HG02759 (cell line): Measurements from ENCODE around the gene GBX1.

Source experiments
- ATAC-seq: cut with Tn5 transposase; IDR thresholded peaks from one replicate; pipeline ENCODE4 v1.9.1; 2021; ENCODE audit warnings: mild to moderate bottlenecking, moderate library complexity; ENCODE audit not compliant: unreplicated experiment

The GBX1 gene

GRCh38 chr7:151167197-151167961 lies at the start of gene GBX1:
GBX1 (minus strand) TSS chr7:151167694; CDS start chr7:151167548, 146 bp downstream.
- peak; percentile 11 for ATAC-seq

GRCh38 chr7:151215396-151215795 lies 47.9 kb upstream of the GBX1 start:
- no peak for ATAC-seq

GRCh38 chr7:151213826-151214225 lies 46.3 kb upstream of the GBX1 start:
- no peak for ATAC-seq

DNA sequence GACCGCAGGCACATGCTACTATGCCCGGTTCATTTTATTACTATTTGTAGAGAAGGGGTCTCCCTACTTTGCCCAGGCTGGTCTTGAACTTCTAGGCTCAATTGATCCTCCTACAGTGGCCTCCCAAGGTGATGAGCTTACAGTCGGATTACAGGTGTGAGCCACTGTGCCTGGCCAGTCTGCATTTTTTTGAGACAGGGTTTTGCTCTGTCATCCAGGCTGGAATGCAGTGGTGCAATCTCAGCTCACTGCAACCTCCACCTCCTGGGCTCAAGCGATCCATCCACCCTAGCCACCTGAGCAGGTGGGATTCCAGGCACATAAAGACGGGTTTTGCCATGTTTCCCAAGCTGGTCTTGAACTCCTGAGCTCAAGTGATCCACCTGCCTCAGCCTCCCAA lies 45.1 kb upstream of the GBX1 start:
- no peak for ATAC-seq

GRCh38 chr7:151211155-151211772 lies 43.8 kb upstream of the GBX1 start:
- ATAC-seq = no peak

DNA sequence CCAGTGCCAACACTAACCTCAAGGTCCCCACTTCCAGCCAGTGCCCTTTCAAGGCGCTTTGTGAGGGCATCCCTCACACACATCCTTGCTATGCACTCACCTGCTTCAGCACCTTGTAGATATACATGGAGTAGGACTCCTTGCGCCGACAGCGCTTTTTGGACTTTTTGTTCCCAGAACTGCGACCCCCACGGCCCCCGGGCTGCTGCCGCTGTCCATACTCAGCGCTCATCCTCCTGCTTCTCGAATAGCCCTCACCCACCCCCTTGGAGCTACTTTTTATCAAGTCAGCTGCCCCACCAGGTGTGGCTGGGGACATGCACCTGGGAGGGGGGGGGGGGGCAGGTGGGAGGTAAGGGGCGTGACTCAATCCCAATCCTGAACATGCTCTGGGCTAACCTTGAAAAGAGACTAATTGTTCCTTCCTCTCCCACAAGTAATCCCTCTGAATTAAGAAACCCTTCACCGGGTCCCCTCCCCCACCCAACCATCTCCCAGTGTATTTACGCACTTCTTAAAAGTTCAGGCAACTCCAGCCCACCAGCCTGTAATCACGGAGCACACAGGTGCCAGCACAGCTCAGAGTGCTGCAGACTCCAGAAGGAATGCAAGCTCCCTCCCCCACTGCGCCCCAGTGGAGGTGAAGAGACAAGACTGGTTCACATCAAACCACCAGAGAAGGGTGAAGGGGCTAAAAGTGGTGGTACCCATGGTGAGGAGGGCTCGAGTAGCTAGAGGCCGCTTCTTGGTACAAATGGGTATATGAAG lies 42.8 kb upstream of the GBX1 start, which contains the start of gene H2BK1:
TSS of gene H2BK1 (minus strand) at position 402 of the 768 bp plus-strand sequence. CDS start at position 232, 170 bp downstream.
- no peak for ATAC-seq

DNA sequence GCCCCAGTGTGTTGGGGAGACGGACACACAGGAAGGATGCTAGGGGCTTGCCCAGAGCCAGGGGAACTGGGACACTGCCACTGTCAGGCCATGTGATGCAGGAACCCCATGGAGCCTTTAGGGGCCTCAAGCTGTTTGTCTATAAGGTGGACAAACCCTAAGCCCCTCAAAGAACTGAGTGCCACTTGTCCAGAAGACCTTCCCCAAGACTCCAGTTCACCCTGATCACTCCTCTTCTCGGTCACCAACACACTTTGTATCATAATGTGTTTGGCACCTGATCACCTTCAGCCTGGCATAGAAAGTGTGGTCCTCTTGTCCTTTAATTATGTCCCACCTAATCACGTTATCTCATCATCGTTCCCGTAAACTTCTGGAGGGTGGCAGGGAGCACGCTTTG lies 42.1 kb upstream of the GBX1 start:
- no peak for ATAC-seq

DNA sequence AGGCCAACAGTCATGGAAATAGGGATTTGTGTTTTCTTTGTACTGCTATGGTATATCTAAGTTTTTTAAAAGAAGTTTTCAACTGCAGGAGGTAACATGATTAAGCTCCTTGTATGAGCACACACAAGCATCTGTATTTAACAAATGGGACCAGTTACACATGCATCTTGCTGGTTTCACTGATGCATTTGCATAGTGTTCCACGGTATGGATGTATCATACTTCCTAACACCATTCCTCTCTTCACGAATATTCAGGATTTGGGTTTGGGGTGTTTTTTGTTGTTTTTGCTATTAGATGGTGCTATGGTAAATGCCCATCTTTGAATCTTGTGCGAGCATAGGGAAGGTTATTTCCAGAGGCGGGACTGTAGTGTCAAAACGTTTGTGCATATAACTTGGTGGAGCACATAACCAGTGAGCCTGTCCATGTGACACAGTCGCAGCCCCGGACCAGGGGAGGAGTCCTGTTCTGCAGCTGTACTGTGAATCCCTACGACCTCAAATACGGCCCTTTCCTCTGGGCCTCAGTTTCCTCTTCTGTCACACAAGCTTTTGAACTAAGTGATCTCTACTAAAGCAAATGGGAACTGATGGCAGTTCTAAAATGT lies 40.9 kb upstream of the GBX1 start:
- no peak for ATAC-seq

- ATAC-seq = no peak
These were observed 40.3 kb upstream of the GBX1 start for GRCh38 chr7:151207804-151208203.

- ATAC-seq = no peak
These were observed 39.8 kb upstream of the GBX1 start for GRCh38 chr7:151207315-151207714.

- no peak for ATAC-seq
These were observed 39.4 kb upstream of the GBX1 start for GRCh38 chr7:151206914-151207313.

- ATAC-seq = no peak
These were observed 38.2 kb upstream of the GBX1 start for GRCh38 chr7:151205730-151206129.

DNA sequence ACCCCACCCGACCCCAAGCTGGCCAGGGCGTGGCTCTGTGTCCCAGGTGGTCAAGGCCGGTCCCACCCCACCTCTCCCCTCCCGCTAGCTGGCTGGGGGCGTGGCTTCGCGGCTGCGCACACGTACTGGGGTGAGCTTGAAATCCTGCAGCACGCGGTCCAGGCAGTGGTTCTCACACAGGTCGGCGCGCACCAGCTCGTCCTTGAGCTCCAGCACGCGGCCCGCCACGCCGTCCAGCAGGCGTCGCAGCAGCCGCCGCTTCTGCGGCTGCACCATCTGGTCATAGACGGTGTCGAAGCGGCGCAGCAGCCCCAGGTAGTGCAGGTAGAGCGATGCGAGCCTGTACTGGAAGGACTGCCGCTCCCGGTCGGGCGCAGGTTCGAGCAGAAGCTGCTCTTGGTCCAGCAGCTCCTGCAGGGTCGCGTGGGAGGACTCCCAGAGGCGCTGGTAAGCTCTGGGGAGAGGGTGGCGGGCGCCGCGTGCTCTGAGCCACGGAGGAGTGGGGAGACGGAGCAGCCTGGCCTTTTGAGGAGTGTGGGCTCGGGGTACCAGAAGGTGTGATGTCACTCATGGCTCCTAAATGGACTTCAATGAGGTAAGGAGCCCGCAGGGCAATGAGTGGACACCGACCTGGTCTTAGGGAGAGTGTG lies 37.0 kb upstream of the GBX1 start:
- no peak for ATAC-seq

GRCh38 chr7:151202836-151203235 lies 35.3 kb upstream of the GBX1 start:
- no peak for ATAC-seq

DNA sequence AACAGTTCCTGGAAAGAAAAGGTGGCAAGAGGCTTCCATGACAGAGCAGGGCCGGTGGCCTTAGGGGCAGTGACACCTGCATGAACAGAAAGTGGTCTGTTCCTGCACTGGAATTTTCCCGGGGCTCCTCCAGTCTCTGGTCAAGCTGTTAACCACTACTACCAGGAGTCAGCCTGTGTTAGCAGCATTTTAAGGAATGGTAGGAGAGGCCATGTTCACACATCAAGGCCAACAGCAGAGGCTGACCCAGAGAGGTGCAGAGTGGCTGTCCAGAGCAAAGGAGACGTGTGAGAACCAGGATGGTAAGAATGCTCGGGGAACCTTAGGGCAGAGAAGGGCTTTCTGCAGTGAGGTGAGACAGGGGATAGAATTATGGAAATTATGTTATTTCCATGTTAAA lies 34.3 kb upstream of the GBX1 start:
- ATAC-seq = no peak

GRCh38 chr7:151201344-151201743 lies 33.9 kb upstream of the GBX1 start:
- no peak for ATAC-seq

- no peak for ATAC-seq
These were observed 31.7 kb upstream of the GBX1 start for GRCh38 chr7:151198945-151199848.

- no peak for ATAC-seq
These were observed 30.4 kb upstream of the GBX1 start for GRCh38 chr7:151197932-151198331.

DNA sequence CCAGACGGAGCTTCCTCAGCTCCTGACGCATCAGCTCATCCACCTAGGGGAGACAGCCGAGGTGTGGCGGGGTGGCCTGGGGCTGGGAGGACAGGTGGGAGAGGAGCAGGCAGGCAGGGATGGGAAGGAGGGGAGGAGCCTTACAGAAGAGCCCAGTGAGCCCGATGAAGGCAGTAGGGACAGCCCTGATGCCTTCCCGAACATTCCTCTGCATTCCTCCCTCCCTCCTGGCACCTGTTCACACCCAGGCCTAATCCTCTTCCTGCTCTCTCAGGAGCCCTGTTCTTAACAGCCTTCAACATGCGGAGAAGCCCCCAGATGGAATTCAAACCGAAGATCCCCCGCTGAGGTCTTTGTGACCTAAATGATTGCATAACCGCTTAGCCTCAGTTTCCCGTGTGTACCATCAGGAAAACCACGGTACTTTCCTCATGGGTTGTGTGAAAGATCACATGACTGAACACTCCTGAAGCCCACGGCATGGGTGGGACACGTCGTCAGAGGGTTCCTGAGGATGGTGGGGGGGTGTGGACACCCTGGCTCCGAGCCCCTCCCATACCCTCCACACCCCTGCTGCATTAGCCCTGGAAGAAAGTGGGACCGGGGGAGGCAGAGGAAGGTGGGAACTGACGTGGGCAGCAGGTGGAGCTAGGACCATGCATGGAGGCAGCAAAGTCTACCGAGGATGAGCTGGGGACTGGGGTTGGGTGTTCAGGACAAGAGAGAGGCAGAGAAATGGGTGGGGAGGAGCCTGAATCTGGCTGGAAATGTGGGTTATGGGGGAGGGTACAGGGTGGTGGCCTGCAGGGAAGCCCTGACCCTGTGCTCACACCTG lies 28.3 kb upstream of the GBX1 start:
- ATAC-seq = no peak
